IMR-90 (cell line): ENCODE data around the gene RAPGEF5.

Source experiments
- BHLHE40 ChIP-seq: fragments of 150-350 bp; IDR thresholded peaks from 2 replicates; pipeline ENCODE4 v1.6.1; 2016; ENCODE audit warnings: mild to moderate bottlenecking, low read depth, low read length
- CEBPB ChIP-seq: IDR thresholded peaks from 2 replicates; pipeline ENCODE4 v1.6.1; 2012; ENCODE audit warnings: low read depth, low read length, improper control_type of control experiment
- CHD1 ChIP-seq: IDR thresholded peaks from 2 replicates; pipeline ENCODE4 v1.6.1; 2012; ENCODE audit warnings: low read depth, low read length, improper control_type of control experiment
- MAFK ChIP-seq: IDR thresholded peaks from 2 replicates; pipeline ENCODE4 v1.6.1; 2012; ENCODE audit warnings: low read depth, low read length, improper control_type of control experiment
- MAZ ChIP-seq: IDR thresholded peaks from 2 replicates; pipeline ENCODE4 v1.6.1; 2012; ENCODE audit warnings: low read depth, mild to moderate bottlenecking, low read length, improper control_type of control experiment, moderate library complexity, borderline replicate concordance
- NFE2L2 ChIP-seq: fragments of 150-350 bp; IDR thresholded peaks from 2 replicates; pipeline ENCODE4 v1.6.1; 2016; ENCODE audit warnings: low read depth, mild to moderate bottlenecking, low read length
- POLR2A ChIP-seq: IDR thresholded peaks from 2 replicates; pipeline ENCODE4 v1.6.1; 2012; ENCODE audit warnings: mild to moderate bottlenecking, low read depth, low read length
- RAD21 ChIP-seq: IDR thresholded peaks from 2 replicates; pipeline ENCODE4 v1.6.1; 2012; ENCODE audit warnings: low read length, improper control_type of control experiment
- RCOR1 ChIP-seq: IDR thresholded peaks from 2 replicates; pipeline ENCODE4 v1.6.1; 2012; ENCODE audit warnings: mild to moderate bottlenecking, low read length, improper control_type of control experiment; ENCODE audit not compliant: insufficient replicate concordance
- RFX5 ChIP-seq: IDR thresholded peaks from 2 replicates; pipeline ENCODE4 v1.8.0; 2012; ENCODE audit warnings: low read depth, mild to moderate bottlenecking, low read length, moderate library complexity
- SMC3 ChIP-seq: fragments of 150-350 bp; IDR thresholded peaks from 2 replicates; pipeline ENCODE4 v1.6.1; 2016; ENCODE audit warnings: low read depth, mild to moderate bottlenecking, antibody characterized with exemption, low read length, moderate library complexity
- TF ChIP-seq, protein P1 (sequence below): conservative IDR thresholded peaks from 2 replicates; pipeline ENCODE4 v1.5.1; 2012; ENCODE audit warnings: mild to moderate bottlenecking, low read depth, low read length, improper control_type of control experiment
- TF ChIP-seq, protein P2 (sequence below): fragments of 150-350 bp; IDR thresholded peaks from 2 replicates; pipeline ENCODE4 v1.6.1; 2016; ENCODE audit warnings: low read depth, mild to moderate bottlenecking, low read length, moderate library complexity, borderline replicate concordance
- TF ChIP-seq, protein P3 (sequence below): fragments of 150-350 bp; IDR thresholded peaks from 2 replicates; pipeline ENCODE4 v1.6.1; 2017; ENCODE audit warnings: mild to moderate bottlenecking, antibody characterized with exemption, low read length, low read depth

DNA sequence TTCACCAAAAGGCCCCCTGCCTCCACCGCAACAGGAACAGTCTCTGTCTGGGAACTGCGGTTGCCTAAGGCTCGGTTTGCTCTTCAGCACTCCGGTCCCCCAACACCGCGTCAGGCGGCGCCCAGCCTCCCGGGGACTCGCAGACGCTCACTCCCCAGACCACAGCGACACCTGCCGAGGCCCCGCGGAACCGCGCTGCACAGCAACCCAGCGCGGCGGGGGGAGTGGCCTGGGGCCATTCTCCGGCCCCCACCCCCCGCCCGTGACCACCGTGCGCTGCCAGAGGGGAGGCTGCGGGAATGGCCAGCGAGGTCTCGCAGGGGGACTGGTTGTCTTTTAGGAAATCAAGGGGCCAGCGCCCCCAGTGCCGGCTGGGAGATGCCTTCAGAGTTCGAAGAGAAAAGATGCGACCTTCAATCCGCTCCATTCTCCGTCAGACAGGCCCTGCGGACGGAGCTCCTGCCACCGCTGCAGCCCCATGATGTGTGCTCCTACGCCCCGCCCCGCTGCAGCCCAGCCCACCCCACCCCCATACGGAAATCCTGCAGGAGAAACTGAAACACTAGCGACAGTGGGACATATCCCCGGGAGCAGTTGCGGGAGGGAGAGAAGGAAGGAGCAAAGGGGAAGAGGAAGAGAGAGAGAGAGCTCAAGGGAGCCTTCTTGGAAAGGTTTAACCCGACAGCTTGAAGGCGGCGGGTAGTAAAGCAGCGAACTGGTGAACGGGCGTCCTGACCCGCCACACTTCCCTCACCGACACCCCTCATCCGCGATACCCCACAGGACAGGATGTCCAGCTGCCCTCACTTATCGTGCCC lies 273.9 kb downstream of the RAPGEF5 start:
- TF ChIP-seq, protein P1, sequence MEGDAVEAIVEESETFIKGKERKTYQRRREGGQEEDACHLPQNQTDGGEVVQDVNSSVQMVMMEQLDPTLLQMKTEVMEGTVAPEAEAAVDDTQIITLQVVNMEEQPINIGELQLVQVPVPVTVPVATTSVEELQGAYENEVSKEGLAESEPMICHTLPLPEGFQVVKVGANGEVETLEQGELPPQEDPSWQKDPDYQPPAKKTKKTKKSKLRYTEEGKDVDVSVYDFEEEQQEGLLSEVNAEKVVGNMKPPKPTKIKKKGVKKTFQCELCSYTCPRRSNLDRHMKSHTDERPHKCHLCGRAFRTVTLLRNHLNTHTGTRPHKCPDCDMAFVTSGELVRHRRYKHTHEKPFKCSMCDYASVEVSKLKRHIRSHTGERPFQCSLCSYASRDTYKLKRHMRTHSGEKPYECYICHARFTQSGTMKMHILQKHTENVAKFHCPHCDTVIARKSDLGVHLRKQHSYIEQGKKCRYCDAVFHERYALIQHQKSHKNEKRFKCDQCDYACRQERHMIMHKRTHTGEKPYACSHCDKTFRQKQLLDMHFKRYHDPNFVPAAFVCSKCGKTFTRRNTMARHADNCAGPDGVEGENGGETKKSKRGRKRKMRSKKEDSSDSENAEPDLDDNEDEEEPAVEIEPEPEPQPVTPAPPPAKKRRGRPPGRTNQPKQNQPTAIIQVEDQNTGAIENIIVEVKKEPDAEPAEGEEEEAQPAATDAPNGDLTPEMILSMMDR, result peak; percentile 89
- no peak for TF ChIP-seq POLR2A
- TF ChIP-seq RAD21, result peak; percentile 76
- peak; percentile 90 for TF ChIP-seq MAZ
- TF ChIP-seq CEBPB, result no peak
- no peak for TF ChIP-seq MAFK
- no peak for TF ChIP-seq RCOR1
- TF ChIP-seq, protein P2, sequence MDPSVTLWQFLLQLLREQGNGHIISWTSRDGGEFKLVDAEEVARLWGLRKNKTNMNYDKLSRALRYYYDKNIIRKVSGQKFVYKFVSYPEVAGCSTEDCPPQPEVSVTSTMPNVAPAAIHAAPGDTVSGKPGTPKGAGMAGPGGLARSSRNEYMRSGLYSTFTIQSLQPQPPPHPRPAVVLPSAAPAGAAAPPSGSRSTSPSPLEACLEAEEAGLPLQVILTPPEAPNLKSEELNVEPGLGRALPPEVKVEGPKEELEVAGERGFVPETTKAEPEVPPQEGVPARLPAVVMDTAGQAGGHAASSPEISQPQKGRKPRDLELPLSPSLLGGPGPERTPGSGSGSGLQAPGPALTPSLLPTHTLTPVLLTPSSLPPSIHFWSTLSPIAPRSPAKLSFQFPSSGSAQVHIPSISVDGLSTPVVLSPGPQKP, result no peak
- no peak for TF ChIP-seq CHD1
- peak; percentile 45; the same call in 1 of the 2 replicates for TF ChIP-seq BHLHE40
- no peak for TF ChIP-seq RFX5
- TF ChIP-seq, protein P3, sequence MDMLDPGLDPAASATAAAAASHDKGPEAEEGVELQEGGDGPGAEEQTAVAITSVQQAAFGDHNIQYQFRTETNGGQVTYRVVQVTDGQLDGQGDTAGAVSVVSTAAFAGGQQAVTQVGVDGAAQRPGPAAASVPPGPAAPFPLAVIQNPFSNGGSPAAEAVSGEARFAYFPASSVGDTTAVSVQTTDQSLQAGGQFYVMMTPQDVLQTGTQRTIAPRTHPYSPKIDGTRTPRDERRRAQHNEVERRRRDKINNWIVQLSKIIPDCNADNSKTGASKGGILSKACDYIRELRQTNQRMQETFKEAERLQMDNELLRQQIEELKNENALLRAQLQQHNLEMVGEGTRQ, result no peak
- no peak for TF ChIP-seq NFE2L2
- peak; percentile 43 for TF ChIP-seq SMC3
